Keratinocyte (primary cell): ENCODE results near the gene TBR1. TPM values are rescaled to one million over a fixed set of nuclear protein-coding genes. Genes with fewer than 3 reads are reported as not detected.

Experiments used
- DNase-seq: peaks from one replicate; pipeline ENCODE4 v3.0.0-alpha.2; 2011; ENCODE audit warnings: low read depth, missing footprints, low spot score
- FAIRE-seq: peaks from 2 replicates; lab custom pipeline; 2011; peaks lifted over from hg19 to GRCh38; lab: Jason Lieb, UNC
- H2AFZ ChIP-seq: 2 replicates; pipeline ENCODE4 v1.6.0; 2012; ENCODE audit warnings: low read length, control low read depth, inconsistent platforms; ENCODE audit not compliant: control insufficient read depth
- H3K27ac ChIP-seq: 2 replicates; pipeline ENCODE4 v1.5.1; 2011; ENCODE audit warnings: low read length; ENCODE audit not compliant: control insufficient read depth, insufficient read depth
- H3K27me3 ChIP-seq: 3 replicates; pipeline ENCODE4 v1.6.0; 2011; ENCODE audit warnings: low read length; ENCODE audit not compliant: control insufficient read depth, insufficient read depth; ENCODE audit errors: extremely low read depth
- H3K36me3 ChIP-seq, 2 experiments: 2 replicates in 1 of 2; 3 replicates in 1 of 2; pipeline ENCODE4 v1.5.1; 2011; ENCODE audit warnings: low read length in 2 of 2, mild to moderate bottlenecking in 1 of 2; ENCODE audit not compliant: control insufficient read depth in 2 of 2, insufficient read depth in 2 of 2; ENCODE audit errors: extremely low read depth in 1 of 2
- H3K4me1 ChIP-seq: 3 replicates; pipeline ENCODE4 v1.5.1; 2011; ENCODE audit warnings: low read length; ENCODE audit not compliant: control insufficient read depth, insufficient read depth; ENCODE audit errors: extremely low read depth
- H3K4me2 ChIP-seq: 3 replicates; pipeline ENCODE4 v1.6.0; 2011; ENCODE audit warnings: low read depth, low read length; ENCODE audit not compliant: control insufficient read depth, insufficient read depth; ENCODE audit errors: extremely low read depth
- H3K4me3 ChIP-seq, 3 experiments: fragments of 200-600 bp in 1 of 3; sonication (generic) in 1 of 3; 2 replicates in 2 of 3; 3 replicates in 1 of 3; pipeline ENCODE4 v1.5.1; 2011 to 2016; ENCODE audit warnings: low read length in 3 of 3, mild to moderate bottlenecking in 3 of 3, control low read depth in 2 of 3, inconsistent platforms in 1 of 3, low read depth in 1 of 3, mixed read lengths in 1 of 3, mixed run types in 1 of 3, moderate library complexity in 1 of 3; ENCODE audit not compliant: control insufficient read depth in 2 of 3, insufficient read depth in 2 of 3; ENCODE audit errors: extremely low read depth in 1 of 3
- H3K79me2 ChIP-seq: 2 replicates; pipeline ENCODE4 v1.6.0; 2012; ENCODE audit warnings: low read length; ENCODE audit not compliant: control insufficient read depth, insufficient read depth
- H3K9ac ChIP-seq: 3 replicates; pipeline ENCODE4 v1.6.0; 2011; ENCODE audit warnings: low read length; ENCODE audit not compliant: control insufficient read depth, insufficient read depth; ENCODE audit errors: extremely low read depth
- H3K9me1 ChIP-seq: 3 replicates; pipeline ENCODE4 v1.6.0; 2011; ENCODE audit warnings: low read length; ENCODE audit not compliant: control insufficient read depth, insufficient read depth; ENCODE audit errors: extremely low read depth
- H3K9me3 ChIP-seq: 2 replicates; pipeline ENCODE4 v1.5.1; 2012; ENCODE audit warnings: low read depth, low read length; ENCODE audit not compliant: control insufficient read depth
- H4K20me1 ChIP-seq: 3 replicates; pipeline ENCODE4 v1.6.0; 2011; ENCODE audit warnings: low read length; ENCODE audit not compliant: control insufficient read depth, insufficient read depth; ENCODE audit errors: extremely low read depth
- EZH2 ChIP-seq: IDR thresholded peaks from one replicate; pipeline ENCODE4 v1.6.1; 2012; ENCODE audit warnings: inconsistent platforms, mild to moderate bottlenecking, low read length, moderate library complexity
- dilution Hi-C: fragments of 300-500 bp; cut with MboI; formaldehyde crosslinking; loops from one replicate; pipeline ENCODE4 v1.7.0; 2020; ENCODE audit warnings: low sequenced_read_pairs; ENCODE audit not compliant: extremely low pct_ligation_motif_present
- polyA plus RNA-seq, 5 experiments: library from polyadenylated mRNA; depleted of rRNA in 3 of 5; stranded (reverse) in 3 of 5; stranded (forward) in 1 of 5; unstranded in 1 of 5; fragments of >200 nt; gene quantifications; 1 replicate in 1 of 5; 2 replicates in 3 of 5; 3 replicates in 1 of 5; pipeline versions ENCODE4 v1.2.1 to v1.2.3, GENCODE V29; 2011 to 2012; ENCODE audit warnings: missing spikeins in 2 of 5, low read depth in 1 of 5, low replicate concordance in 1 of 5
- TF ChIP-seq, protein P1 (sequence below), 3 experiments: IDR thresholded peaks in 1 of 3; conservative IDR thresholded peaks in 1 of 3; optimal IDR thresholded peaks in 1 of 3; 2 replicates in 2 of 3; 3 replicates in 1 of 3; pipeline versions ENCODE3 to v1.5.1; 2011; ENCODE audit warnings: low read length in 3 of 3, mild to moderate bottlenecking in 3 of 3, moderate library complexity in 2 of 3, control low read depth in 1 of 3, inconsistent platforms in 1 of 3; ENCODE audit not compliant: insufficient read depth in 2 of 3; ENCODE audit errors: extremely low read depth in 1 of 3

TBR1 gene
- polyA plus RNA-seq, 1 donor (not counting 4 experiments of a cell fraction or from before 2014, with no cell fraction given), result 0.03 TPM

DNA sequence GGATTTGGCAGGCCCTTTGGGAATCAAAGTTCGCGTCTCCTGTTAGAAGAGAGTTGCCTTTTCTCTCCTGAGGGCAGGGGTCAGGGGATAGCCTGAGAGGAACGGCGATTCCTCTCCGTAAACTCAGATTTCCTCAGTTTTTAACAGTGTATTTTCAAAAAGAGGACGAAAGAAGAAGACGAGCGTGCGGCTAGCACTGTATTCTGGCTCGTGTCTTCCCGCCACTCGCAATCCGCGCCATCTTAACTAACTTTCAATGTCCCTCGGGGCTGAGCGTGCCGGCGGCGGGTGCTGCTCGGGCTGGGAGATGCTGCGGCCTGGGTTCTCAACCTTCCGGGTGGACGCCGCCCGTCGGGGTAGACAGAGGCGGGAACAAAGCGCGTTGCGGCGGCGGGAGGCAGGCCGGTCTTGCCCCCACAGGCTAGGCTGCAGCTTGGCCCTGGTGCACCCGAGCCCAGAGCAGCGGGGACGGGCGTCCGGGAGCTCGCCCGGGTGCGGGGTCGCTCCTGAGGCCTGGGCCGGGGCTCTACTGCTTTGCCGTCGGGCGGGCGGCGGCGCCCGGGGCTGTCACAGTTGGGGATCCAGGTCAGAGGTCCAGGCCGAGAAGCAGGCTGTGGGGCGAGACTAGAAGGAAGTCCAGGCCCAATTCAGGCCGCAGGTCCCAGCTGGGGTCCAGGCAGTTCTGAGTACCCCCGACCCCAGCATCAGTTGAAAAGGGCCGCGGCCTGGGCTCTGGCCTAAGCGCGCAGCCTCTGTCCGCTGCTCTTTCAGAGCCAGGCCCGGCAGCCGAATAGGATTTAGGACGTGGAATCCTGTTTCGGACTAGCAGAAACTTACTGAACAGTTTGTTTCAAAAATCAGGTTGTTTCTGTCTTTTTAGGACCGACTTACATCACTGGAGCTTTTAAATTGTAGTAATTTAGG, 11.8 kb downstream of the TBR1 start:
- no peaks in the 10 kb centered on the region for H3K9me1 ChIP-seq
- TF ChIP-seq, protein P1, sequence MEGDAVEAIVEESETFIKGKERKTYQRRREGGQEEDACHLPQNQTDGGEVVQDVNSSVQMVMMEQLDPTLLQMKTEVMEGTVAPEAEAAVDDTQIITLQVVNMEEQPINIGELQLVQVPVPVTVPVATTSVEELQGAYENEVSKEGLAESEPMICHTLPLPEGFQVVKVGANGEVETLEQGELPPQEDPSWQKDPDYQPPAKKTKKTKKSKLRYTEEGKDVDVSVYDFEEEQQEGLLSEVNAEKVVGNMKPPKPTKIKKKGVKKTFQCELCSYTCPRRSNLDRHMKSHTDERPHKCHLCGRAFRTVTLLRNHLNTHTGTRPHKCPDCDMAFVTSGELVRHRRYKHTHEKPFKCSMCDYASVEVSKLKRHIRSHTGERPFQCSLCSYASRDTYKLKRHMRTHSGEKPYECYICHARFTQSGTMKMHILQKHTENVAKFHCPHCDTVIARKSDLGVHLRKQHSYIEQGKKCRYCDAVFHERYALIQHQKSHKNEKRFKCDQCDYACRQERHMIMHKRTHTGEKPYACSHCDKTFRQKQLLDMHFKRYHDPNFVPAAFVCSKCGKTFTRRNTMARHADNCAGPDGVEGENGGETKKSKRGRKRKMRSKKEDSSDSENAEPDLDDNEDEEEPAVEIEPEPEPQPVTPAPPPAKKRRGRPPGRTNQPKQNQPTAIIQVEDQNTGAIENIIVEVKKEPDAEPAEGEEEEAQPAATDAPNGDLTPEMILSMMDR (optimal IDR thresholded peaks at IDR 0.05 in 1 of 3, IDR thresholded peaks at IDR 0.05 in 1 of 3, conservative IDR thresholded peaks at IDR 0.05 in 1 of 3; ENCODE audit: extremely low read depth in 1 of 3, insufficient read depth in 2 of 3, low read length in 3 of 3), result no peak
- peak; percentile 97 for TF ChIP-seq EZH2
- H3K27me3 ChIP-seq, result peaks cover 79% of the 10 kb centered on the region
- H3K36me3 ChIP-seq, result no peaks in the 10 kb centered on the region
- no peak overlapping the region for H3K27ac ChIP-seq
- no peaks in the 10 kb centered on the region for H3K9me3 ChIP-seq
- H3K79me2 ChIP-seq, result no peaks in the 10 kb centered on the region
- peak overlapping the region; percentile 57 for H3K4me2 ChIP-seq
- peak overlapping the region in 1 of 3 experiments; percentile 15 for H3K4me3 ChIP-seq
- FAIRE-seq (no peak), DNase-seq (no peak)
- H4K20me1 ChIP-seq, result no peaks in the 10 kb centered on the region
- dilution Hi-C loops, result loop anchor here (25.0 kb wide), 1 partner anchor 509 kb away; no protein-coding TSS in a partner anchor
- no peak overlapping the region for H3K9ac ChIP-seq
- peaks cover 4% of the 10 kb centered on the region for H3K4me1 ChIP-seq
- no peak overlapping the region for H2AFZ ChIP-seq

DNA sequence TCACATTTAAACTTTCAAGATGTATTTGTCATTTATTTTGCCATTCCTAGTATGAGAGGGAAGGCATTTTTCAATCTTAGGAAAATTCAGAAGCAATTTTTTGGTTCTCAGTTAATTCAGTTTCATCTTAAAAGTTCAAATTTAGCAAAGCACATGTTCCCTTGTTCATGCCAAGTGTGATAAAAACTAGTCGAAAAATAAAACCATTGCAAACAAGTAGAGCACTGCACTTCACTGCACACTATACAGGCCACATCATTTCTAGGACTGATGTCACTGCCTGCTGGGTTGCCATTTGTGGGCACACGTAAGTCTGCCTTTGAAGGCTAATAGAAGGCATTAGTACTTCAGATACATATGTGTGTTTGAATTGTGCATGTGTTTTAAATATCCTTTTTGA, 14.3 kb downstream of the TBR1 start:
- FAIRE-seq (no peak), DNase-seq (no peak)
- no peaks in the 10 kb centered on the region for H4K20me1 ChIP-seq
- H3K9me1 ChIP-seq, result no peaks in the 10 kb centered on the region
- H3K4me3 ChIP-seq, result no peak overlapping the region
- H3K79me2 ChIP-seq, result no peaks in the 10 kb centered on the region
- H2AFZ ChIP-seq, result no peak overlapping the region
- H3K36me3 ChIP-seq, result no peaks in the 10 kb centered on the region
- dilution Hi-C loops, result loop anchor here (25.0 kb wide), 1 partner anchor 507 kb away; no protein-coding TSS in a partner anchor
- no peak overlapping the region for H3K9ac ChIP-seq
- no peaks in the 10 kb centered on the region for H3K9me3 ChIP-seq
- H3K27ac ChIP-seq, result no peak overlapping the region
- TF ChIP-seq EZH2, result no peak
- TF ChIP-seq, protein P1 (optimal IDR thresholded peaks at IDR 0.05 in 1 of 3, IDR thresholded peaks at IDR 0.05 in 1 of 3, conservative IDR thresholded peaks at IDR 0.05 in 1 of 3; ENCODE audit: extremely low read depth in 1 of 3, insufficient read depth in 2 of 3, low read length in 3 of 3), result no peak
- H3K4me1 ChIP-seq, result peaks cover 4% of the 10 kb centered on the region
- peaks cover 55% of the 10 kb centered on the region for H3K27me3 ChIP-seq
- no peak overlapping the region for H3K4me2 ChIP-seq
